ENCODE data around the gene ZMYND19.
A peak's percentile ranks its signal among the peaks of the same experiment; 100 is the strongest.
"Not testable (repeated sequence)": the region's sequence is repeated elsewhere in the genome, so short reads cannot be mapped to it uniquely, and the experiment has no call there.

ZMYND19 gene

DNA sequence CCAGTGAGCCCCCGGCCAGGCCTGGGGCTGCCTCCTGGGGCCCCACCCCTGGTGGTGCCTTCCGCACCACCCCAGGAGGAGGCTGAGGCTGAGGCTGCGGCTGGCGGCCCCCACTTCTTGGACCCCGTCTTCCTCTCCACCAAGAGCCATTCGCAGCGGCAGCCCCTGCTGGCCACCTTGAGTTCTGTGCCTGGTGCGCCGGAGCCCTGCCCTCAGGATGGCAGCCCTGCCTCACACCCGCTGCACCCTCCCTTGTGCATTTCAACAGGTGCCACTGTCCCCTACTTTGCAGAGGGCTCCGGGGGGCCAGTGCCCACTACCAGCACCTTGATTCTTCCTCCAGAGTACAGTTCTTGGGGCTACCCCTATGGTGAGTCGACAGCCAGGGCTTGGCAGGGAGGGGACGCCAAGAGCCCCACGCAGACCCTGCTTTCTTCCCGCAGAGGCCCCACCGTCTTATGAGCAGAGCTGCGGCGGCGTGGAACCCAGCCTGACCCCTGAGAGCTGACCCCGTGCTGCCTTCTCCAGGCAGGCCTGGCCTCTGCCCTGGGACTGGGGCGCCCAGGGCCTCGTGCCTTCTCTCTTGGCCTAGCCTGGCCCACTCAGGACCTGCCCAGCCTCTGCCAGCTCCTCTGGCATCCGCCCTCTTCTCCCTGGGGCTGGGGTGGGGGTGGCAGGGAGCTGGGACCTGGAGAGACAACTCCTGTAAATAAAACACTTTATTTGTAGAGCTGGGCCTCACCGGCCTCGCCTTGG is 24.5 kb upstream of the ZMYND19 start:
- DNase-seq (ENCODE audit: low spot score): no peak

DNA sequence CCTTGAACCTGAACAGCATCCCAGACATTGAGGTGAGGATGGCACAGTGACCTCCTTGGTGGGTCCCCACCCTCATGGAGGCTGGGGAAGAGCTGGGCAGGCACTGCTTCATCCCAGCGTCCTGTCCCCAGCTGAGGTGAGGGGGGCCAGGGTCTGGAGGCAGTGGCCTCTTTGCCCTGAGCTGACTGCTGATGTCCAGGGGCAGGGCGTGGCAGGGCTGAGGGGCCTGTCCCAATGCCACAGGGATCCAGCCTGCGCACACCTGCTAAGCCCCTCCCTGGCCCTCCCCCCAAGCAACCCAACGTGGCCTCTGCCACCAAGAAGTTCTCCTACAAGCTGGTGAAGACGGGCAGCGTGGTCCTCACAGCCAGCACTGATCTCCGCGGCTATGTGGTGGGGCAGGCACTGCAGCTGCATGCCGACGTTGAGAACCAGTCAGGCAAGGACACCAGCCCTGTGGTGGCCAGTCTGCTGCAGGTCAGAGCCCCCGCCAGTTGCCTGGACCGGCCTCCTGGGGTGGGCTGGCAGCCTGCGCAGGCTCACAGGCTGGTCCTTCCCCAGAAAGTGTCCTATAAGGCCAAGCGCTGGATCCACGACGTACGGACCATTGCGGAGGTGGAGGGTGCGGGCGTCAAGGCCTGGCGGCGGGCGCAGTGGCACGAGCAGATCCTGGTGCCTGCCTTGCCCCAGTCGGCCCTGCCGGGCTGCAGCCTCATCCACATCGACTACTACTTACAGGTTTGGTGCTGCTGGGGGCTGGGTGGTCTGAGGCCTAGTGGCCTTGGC is 23.6 kb upstream of the ZMYND19 start:
- no peak for DNase-seq (ENCODE audit: low spot score)

DNA sequence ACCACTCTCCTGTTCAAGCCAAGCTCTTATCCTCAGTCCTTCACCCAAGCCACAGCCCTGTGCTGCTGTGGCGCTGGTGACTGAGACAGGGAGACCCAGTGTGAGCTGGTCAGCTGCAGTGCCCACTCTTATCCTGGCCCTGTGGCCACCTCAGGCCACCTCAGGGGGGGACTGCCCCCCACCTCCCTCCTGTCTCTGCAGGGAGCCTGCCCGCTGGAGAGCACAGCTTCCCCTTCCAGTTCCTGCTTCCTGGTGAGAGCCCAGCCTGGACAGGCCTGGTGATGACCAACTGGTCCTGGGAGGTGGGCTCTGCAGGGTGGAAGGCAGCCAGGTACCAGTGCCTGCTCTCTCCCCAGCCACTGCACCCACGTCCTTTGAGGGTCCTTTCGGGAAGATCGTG is 22.9 kb upstream of the ZMYND19 start:
- no peak for DNase-seq (ENCODE audit: low spot score)

DNA sequence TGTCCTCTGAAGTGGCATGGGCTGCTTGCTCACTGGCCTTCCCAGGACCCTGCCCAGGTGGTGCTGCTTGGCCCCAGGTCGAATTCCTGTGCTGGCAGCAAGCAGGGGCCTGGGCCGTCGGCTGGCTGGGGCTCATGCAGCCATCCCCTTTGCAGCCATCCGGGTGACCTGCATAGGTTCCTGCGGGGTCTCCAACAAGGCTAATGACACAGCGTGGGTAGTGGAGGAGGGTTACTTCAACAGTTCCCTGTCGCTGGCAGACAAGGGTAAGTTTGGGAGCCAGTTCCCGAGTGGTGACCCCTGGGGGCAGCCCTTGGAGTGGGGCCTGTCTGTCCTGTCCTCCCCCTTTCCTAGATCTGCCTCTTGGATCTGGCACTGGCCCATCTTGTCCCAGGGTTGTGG is 22.4 kb upstream of the ZMYND19 start:
- no peak for DNase-seq (ENCODE audit: low spot score)

DNA sequence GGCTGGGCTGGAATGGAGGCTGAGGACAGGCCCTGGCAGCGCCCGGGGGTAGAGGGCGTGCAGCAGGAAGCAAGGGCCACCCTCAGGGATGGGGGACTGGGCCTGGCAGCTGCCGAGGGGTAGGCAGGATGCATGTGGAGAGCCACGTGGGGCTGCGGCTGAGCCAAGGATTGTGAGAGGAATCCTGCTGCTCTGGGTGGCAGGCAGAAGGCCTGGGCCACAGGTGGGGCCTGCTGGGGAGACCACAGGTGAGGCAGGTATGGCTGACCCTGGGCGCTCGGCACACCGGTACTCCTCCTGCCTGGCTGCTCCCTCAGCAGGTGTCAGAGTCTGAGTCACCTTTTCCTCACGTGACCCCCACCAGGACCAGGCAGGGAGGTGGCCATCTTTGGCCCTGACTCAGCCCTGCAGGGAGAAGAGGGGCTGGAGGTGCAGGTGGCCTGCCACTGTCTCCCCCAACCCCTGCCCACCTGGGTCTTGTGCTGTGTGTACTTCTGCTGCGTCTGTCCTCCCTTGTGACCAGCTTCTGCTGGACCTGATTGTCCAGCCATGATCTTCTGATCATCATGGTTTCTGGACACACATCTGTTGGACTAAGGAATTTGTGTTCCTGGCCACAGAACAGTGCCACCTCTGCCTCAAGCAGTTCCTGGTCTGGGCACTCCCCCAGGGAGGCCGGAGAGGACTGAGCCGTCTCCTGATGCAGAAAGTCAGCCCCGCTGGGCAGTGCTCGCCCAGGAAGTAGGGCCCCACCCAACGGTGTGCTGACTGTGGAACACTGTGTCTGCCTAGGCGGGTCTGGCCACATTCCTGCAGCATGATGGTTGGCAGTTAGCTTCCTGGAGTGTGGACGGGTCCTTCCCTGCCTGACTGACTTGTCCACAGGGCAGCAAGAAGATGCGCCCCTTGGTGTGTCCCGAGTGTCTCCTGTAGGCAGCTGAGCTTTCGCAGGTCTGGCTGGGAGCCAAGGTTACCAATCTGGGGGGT is 21.6 kb upstream of the ZMYND19 start:
- DNase-seq (ENCODE audit: low spot score): no peak

DNA sequence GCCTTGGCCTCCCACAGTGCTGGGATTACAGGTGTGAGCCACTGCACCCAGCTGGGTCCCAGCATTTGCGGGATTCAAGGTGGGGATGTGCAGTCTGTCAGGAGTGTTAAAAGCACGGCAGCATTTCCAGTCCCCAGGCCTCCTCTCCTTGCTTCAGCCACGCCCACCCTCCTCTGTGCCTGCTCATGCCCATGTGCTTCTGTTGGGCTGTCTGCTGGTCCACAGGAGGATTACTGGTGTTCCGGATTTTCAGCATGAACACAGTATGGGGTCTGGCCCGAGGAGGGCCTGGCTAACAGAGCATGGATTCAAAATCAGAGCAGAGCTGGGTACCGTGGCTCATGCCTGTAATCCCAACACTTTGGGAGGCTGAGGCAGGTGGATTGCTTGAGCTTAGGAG is 20.6 kb upstream of the ZMYND19 start:
- DNase-seq (ENCODE audit: low spot score): no peak

DNA sequence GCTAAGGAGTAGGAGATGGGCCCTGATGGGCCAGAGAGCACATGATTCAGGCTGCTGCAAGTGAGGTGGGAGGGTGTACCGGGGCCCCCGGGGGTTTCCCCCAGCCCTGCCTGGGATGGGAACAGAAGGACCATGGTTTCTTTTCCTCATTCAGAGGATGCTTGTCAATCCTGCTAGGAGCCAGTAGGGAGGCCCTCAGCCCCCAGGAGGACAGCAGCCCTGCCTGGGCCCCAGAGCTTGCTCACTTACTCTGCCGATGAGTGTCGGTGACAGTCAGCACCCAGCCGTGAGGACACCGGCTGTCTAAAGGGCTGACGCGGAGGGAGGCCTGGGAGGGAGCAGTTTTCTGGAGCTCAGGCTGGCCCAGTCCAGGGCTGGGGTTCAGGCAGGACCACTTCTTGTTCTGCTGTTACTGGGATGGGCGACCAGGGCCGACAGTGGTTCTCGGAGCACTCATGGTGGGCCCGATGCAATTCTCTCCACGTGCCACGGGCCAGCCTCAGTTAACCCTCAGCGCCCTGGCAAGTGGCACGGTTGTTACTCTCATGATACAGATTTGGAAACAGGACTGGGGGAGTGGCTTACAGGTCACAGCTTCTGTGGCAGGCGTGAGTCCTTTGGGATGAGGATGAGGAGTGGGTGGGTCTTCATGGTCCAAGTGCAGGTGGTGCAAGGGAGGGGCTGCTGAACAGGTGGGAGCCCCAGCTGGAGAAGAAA is 17.0 kb upstream of the ZMYND19 start:
- DNase-seq (ENCODE audit: low spot score): no peak

DNA sequence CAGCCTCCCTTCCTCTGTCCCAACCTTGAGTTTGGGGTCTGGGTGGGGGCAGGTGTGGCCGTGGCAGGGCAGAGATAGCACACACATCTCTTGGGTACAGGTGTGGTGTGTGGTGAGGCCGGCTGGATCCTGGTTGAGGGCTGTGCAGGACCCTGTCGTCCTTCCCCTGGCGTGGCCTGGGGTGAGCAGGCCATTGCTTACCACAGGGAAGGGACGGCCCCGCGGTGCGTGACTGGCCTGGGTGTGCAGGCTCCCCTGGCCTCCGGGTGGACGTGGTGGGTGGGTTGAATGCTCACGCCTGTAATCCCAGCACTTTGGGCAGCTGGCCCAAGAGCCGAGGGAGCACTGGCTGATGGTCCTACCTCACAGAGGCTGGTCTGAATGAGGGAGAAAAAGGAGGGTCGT is 16.4 kb upstream of the ZMYND19 start:
- DNase-seq (ENCODE audit: low spot score): no peak

DNA sequence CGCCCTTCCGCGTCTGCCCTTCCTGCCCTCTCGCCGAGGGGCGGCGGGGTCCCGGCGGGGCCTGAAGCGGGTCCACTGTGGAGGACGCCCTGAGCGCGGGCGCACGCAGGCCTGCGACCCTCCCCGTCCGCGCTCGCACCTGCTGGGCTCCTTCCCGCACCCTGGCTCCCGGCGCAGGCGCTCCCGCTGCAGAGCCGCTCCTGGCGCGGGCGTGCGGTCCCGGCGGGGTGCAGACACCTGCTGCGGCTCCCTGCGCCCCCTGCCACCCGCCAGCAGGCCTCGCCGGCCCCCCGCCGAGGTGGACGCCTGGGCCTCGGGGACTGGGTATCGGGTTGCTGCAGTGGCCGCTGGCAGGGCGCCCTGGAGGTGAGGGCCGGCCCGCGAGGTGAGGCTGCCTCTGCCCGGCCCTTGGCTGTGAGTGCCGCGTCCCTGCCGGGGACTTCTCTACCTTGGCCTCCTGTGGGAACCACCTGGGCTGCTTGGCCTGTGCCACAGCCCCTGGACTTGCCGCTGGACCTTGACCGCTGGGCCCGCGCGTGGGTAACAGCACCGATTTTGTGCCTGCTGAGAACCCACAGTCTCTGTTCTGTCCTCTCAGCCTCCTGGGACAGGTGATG is 15.8 kb upstream of the ZMYND19 start:
- no peak for DNase-seq (ENCODE audit: low spot score)

DNA sequence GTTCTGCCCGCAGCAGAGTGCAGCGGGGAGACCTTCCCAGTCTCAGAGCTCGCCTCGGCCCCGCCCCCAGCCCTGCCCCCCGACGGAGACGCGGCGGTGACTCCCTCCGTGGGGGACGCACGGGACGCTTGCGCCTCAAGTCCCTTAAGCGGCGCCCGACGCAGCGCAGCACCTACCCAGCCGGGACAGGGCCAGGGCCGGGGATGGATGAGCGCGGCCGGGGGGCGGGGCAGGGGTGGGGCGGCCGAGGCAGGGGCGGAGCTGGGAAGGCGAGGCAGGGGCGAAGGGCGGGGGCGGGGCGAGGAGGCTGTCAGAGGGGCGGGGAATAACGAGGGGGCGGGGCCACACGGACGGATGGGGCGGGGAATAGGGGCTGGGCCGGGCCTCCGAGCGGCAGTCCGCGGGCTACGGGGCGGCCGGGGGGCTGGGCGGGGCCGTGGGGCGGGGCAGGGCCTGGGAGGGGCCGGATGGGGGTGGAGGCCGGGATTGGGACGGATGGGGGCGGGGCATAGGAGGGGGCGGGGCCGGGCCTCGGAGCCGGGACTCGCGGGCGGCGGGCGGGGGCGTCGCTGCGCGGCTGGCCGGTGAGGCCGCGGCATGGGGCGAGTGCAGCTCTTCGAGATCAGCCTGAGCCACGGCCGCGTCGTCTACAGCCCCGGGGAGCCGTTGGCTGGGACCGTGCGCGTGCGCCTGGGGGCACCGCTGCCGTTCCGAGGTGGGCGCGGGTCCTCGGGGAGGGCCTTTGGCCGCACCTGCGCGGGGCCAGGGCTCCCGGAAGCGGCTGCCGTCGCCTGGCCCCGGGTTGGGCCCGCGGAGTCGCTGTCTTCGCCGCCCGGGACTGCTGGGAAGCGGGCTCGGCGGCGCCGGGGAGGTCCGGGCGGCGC is 15.1 kb upstream of the ZMYND19 start, which contains the start of gene ARRDC1:
Gene ARRDC1, plus strand, starts transcription at position 566 of the 884 bp plus-strand sequence. Its CDS starts 32 bp downstream, at position 598.
- peak; percentile 88 for DNase-seq (ENCODE audit: low spot score)

DNA sequence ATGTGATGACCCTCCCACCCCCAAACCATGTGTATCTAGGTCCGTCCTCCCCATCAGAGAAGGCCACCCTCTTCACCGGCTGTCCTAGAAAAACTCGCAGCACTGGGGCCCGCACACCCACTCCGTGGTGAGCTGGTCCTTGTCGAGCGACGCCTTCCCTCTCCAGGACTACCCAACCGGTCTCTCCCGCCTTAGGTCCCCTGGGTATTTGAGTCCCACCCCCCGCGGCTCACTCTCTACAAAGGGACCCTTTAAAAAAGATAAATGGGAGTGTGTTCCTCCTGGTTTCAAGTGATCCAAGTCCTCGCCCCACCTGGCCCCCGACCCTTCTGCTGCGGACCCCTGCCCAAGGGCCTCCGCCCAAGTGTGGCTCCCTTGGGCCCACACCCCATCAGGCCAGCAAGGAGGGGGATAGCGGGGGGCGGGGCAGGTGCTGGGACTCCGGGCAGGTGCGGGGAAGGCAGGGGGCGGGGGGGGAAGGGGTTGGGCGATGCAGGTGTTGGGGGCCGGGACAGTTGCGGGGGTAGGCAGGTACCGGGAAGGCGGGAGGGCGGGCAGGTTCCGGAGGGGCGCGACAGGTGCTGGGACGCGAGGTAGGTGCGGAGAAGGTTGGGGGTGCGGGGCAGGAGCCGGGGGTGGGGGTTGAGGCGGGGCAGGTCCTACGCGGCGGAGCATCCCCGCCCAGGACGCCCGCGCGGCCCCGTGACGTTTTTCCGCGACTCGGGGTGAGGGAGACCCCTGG is 14.2 kb upstream of the ZMYND19 start:
- DNase-seq (ENCODE audit: low spot score): no peak

DNA sequence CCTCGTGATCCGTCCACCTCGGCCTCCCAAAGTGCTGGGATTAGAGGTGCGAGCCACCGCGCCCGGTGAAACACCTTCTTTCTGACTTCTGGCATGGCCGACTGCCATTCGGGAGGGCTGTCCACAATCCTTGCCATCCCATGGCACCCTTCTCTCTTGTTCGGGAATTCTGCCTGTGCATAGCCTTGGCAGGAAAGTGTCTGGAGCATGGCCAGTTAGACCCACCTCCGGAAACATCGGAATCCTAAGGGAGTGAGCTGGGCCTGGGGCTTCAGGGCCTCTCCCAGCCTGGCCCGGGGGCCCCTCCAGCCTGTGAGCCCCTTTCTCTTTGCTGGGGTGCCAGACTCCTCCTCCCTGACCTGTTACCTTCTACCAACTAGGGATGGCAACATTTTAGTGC is 13.6 kb upstream of the ZMYND19 start:
- no peak for DNase-seq (ENCODE audit: low spot score)

DNA sequence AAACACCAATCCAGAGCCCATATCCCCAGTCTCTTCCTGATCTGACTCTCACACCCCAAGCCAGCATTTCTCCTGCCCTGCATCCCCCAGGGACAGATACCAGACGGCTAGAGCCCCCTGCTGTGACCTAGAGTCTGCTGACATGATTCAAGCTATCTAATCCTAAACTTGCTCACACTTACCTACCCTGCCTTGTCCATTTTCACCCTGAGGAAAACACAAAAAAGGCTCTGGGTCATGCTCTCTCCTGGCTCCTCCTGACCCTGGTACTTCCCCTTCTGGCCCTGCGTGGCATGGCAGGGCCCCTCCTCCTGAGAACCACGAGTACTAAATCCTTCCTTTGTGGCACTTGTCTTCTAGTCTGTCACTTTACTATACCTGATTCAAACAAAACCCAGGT is 12.3 kb upstream of the ZMYND19 start:
- DNase-seq (ENCODE audit: low spot score): no peak

DNA sequence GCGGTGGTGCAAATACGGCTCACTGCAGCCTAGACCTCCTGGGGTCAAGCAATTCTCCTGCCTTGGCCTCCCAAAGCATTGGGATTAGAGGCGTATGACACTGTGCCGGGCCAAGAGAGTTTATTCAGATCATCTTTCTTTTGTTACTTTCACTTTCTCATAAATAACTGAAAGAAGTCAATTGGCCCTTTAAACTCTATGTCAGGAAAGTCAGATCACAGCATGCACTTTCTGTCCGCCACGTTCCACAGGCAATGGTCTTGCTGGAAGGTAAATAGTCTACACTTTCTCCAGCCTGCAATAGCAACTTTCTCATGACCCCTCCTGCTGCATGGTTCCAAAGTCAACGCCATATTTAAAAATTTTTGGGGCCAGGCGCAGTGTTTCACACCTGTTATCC is 8.6 kb upstream of the ZMYND19 start:
- DNase-seq (ENCODE audit: low spot score): no peak

DNA sequence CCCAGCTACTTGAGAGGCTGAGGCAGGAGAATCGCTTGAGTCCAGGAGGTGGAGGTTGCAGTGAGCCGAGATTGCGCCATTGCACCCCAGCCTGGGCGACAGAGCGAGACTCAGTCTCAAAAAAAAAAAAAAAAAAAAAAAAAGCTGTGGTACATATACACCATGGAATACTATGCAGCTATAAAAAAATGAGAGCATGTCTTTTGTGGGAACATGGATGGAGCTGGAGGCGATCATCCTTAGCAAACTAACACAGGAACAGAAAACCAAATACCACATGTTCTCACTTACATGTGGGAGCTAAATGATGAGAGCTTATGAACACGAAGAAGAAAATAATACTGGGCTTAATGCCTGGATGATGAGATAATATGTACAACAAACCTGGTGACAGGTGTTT is 6.3 kb upstream of the ZMYND19 start:
- not testable (repeated sequence) for DNase-seq (ENCODE audit: low spot score)

DNA sequence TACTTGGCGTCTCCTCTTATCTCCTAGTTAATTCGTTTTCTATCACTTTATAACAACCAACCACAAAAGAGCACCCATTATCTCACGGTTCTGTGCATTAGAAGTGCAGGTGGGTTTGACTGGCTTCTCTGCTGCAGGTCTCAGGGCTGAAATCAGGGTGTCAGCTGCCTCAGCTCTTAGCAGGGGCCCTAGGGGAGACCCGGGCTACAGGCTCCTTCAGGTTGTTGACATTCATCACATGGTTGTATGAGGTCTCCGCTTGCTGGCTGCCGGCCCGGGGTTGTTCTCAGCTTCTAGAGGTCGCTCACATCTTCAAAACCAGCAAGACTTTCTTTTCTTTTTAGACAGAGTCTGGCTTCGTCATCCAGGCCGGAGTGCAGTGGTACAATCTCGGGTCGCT is 2.9 kb upstream of the ZMYND19 start:
- DNase-seq (ENCODE audit: low spot score): no peak

DNA sequence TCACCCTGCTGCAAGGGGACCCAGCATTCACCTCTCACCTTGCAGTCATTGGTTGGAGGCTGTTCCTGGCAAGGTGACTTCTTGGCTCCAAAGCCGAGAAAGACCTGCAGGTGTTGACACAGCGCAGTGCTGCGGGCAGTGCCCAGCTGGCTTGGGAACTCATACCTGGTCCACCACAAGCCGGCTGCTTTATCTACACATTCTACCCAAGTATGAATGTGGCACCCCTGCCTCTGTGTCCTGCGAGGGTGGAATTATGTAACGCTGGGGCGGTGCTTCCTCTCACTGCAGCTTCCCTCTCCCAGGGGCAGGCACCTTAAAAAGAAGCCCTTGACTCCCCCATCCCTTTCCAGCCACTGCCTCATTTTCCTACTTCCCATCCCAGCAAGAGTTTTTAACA is 2.5 kb upstream of the ZMYND19 start:
- no peak for DNase-seq (ENCODE audit: low spot score)

DNA sequence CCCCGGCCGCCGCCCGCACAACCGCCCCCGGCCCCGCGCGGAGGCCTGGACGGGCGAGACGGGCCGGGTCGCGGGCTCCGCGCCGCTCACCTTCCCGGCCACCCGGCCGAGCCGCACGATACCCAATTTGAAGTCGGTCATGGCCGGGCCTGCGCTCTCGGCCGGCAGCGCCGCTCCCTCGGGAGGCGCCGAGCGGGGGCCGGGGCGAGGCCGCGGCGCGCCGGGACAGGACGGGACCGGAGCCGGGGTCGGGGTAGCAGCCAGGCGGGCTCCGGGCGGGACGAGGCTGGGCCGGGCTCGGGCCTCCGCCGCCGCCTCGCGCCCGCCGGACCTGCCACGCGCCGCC is 216 bp downstream of the ZMYND19 start:
- no peak for DNase-seq (ENCODE audit: low spot score)

DNA sequence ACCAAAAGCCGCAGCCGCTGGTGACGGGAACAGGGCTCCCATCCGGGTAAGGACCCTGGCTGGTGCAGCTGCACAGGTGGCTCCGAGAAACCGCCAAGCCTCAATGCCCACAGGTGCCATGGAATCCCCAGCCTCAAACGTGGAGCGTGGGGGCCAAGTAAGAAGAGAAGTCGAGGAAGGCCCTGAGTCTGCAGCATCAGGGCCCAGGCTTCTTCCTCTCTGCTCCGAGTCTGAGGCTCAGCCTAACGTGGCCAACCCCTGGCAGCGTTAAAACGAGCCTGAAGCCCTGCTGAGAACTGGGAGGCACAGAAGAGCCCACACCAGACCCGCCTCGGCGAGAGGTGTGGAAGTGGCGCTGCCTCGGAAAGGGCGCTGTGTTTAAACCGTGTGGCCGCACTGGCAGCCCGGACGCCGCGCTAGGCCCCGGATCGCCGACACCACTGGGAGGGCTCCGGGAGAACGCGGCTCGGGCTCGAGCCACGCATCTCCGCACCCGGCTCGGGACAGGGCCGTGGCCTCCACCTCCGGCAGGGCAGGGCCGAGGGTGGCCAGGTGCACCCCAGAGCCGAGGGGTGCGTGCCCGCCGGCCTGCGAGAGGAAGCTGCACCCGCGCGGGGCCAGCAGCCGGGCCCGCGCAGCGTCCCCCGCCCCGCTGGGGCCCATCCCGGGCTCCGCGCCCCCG is 730 bp downstream of the ZMYND19 start:
- no peak for DNase-seq (ENCODE audit: low spot score)

Data from hematopoietic multipotent progenitor cell treated with erythropoietin and hydrocortisone succinate and interleukin-3 and kit ligand, for 15 days (in vitro differentiated cells).